PFSK-1 (cell line): ENCODE measurements around the gene GPR89B.

Source experiments
- SIN3A ChIP-seq: IDR thresholded peaks from 2 replicates; pipeline ENCODE4 v1.6.1; 2012; ENCODE audit warnings: mild to moderate bottlenecking, low read length, moderate library complexity, borderline replicate concordance; ENCODE audit not compliant: insufficient read depth
- TF ChIP-seq, protein P1 (sequence below), 2 experiments: IDR thresholded peaks; 2 replicates each; pipeline versions ENCODE4 v1.6.1 to v1.8.0; 2011 to 2012; ENCODE audit warnings: low read depth in 2 of 2, low read length in 2 of 2, control low read depth in 1 of 2, inconsistent platforms in 1 of 2, mild to moderate bottlenecking in 1 of 2, moderate library complexity in 1 of 2; ENCODE audit not compliant: insufficient read depth in 1 of 2

DNA sequence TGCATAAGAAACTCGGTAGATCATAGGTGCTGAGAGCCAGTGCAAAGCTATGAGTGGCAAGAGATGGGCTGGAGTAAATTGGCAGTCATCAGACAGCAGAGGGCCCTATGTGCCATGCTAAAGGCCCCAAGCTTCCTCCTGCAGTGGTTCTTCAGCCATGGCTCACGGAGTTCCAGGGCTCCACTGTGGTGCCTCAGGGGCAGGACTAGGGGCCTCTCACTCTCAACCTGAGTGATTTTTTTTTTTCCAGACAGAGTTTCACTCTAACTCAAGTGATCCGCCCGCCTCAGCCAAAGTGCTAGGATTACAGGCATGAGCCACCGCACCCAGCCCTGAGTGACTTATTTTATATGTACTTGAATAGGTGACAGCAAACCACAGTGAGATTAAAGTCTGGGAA is 36.0 kb upstream of the GPR89B start:
- TF ChIP-seq, protein P1, sequence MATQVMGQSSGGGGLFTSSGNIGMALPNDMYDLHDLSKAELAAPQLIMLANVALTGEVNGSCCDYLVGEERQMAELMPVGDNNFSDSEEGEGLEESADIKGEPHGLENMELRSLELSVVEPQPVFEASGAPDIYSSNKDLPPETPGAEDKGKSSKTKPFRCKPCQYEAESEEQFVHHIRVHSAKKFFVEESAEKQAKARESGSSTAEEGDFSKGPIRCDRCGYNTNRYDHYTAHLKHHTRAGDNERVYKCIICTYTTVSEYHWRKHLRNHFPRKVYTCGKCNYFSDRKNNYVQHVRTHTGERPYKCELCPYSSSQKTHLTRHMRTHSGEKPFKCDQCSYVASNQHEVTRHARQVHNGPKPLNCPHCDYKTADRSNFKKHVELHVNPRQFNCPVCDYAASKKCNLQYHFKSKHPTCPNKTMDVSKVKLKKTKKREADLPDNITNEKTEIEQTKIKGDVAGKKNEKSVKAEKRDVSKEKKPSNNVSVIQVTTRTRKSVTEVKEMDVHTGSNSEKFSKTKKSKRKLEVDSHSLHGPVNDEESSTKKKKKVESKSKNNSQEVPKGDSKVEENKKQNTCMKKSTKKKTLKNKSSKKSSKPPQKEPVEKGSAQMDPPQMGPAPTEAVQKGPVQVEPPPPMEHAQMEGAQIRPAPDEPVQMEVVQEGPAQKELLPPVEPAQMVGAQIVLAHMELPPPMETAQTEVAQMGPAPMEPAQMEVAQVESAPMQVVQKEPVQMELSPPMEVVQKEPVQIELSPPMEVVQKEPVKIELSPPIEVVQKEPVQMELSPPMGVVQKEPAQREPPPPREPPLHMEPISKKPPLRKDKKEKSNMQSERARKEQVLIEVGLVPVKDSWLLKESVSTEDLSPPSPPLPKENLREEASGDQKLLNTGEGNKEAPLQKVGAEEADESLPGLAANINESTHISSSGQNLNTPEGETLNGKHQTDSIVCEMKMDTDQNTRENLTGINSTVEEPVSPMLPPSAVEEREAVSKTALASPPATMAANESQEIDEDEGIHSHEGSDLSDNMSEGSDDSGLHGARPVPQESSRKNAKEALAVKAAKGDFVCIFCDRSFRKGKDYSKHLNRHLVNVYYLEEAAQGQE (IDR thresholded peaks at IDR 0.05; ENCODE audit: insufficient read depth in 1 of 2, low read depth in 2 of 2, low read length in 2 of 2), result no peak
- no peak for TF ChIP-seq SIN3A
